Mesendoderm (in vitro differentiated cells): ENCODE measurements around the gene MLYCD.

Experiments used
- DNase-seq: peaks from one replicate; pipeline ENCODE4 v3.0.0; 2013
- H2AK5ac ChIP-seq: 2 replicates; pipeline ENCODE4 v1.6.1; 2013; ENCODE audit warnings: low read length, inconsistent platforms
- H2BK120ac ChIP-seq: 2 replicates; pipeline ENCODE4 v1.6.1; 2013; ENCODE audit warnings: low read depth, mild to moderate bottlenecking, low read length, moderate library complexity, mixed read lengths
- H2BK15ac ChIP-seq: replicated peaks from 2 replicates; pipeline ENCODE4 v1.6.1; 2013; ENCODE audit warnings: low read depth, mild to moderate bottlenecking, moderate library complexity
- H2BK5ac ChIP-seq: 2 replicates; pipeline ENCODE4 v1.6.1; 2013; ENCODE audit warnings: low read length, inconsistent platforms
- H3K18ac ChIP-seq: 2 replicates; pipeline ENCODE4 v1.6.1; 2013; ENCODE audit warnings: mild to moderate bottlenecking, low read length, mixed read lengths
- H3K23ac ChIP-seq: one replicate; pipeline ENCODE4 v1.6.1; 2013; ENCODE audit warnings: low read length
- H3K27ac ChIP-seq: 2 replicates; pipeline ENCODE4 v1.5.1; 2013; ENCODE audit warnings: low read depth, mild to moderate bottlenecking, inconsistent platforms, low read length, moderate library complexity
- H3K27me3 ChIP-seq: 2 replicates; pipeline ENCODE4 v1.6.1; 2013; ENCODE audit warnings: low read length, control low read depth, mild to moderate bottlenecking, inconsistent platforms; ENCODE audit not compliant: insufficient read depth, poor library complexity
- H3K36me3 ChIP-seq: 2 replicates; pipeline ENCODE4 v1.6.1; 2013; ENCODE audit warnings: low read length, inconsistent platforms; ENCODE audit not compliant: control insufficient read depth, insufficient read depth
- H3K4ac ChIP-seq: one replicate; pipeline ENCODE4 v1.6.1; 2013; ENCODE audit warnings: low read depth, mild to moderate bottlenecking, low read length, moderate library complexity
- H3K4me1 ChIP-seq: 2 replicates; pipeline ENCODE4 v1.6.1; 2013; ENCODE audit warnings: low read depth, low read length, inconsistent platforms; ENCODE audit not compliant: control insufficient read depth
- H3K4me2 ChIP-seq: 2 replicates; pipeline ENCODE4 v1.6.1; 2013; ENCODE audit warnings: low read length
- H3K4me3 ChIP-seq: 2 replicates; pipeline ENCODE4 v1.5.1; 2013; ENCODE audit warnings: mild to moderate bottlenecking, low read length
- H3K56ac ChIP-seq: one replicate; pipeline ENCODE4 v1.6.1; 2013; ENCODE audit warnings: low read length
- H3K79me1 ChIP-seq: 2 replicates; pipeline ENCODE4 v1.6.1; 2013; ENCODE audit warnings: low read length, inconsistent platforms
- H3K79me2 ChIP-seq: 2 replicates; pipeline ENCODE4 v1.6.1; 2013; ENCODE audit warnings: mild to moderate bottlenecking, low read length; ENCODE audit not compliant: control insufficient read depth, insufficient read depth
- H3K9ac ChIP-seq: 2 replicates; pipeline ENCODE4 v1.6.1; 2013; ENCODE audit warnings: low read length, inconsistent platforms
- H4K5ac ChIP-seq: one replicate; pipeline ENCODE4 v1.6.1; 2013; ENCODE audit warnings: low read length
- H4K8ac ChIP-seq: one replicate; pipeline ENCODE4 v1.6.1; 2013; ENCODE audit warnings: low read depth, mild to moderate bottlenecking, control low read depth, low read length, moderate library complexity
- WGBS: extraction: QIAGEN DNeasy Blood & Tissue Kit; methylation state at CpG from one replicate; pipeline ENCODE4 v1.1.7; 2013; ENCODE audit warnings: low lambda C conversion rate, missing lambda C conversion rate; ENCODE audit not compliant: insufficient coverage; ENCODE audit errors: extremely low coverage; 5-methylcytosine and 5-hydroxymethylcytosine counted together

Gene MLYCD

GRCh38 chr16:83973581-83974385 is 74.9 kb downstream of the MLYCD start:
- no peak overlapping the region for H2BK120ac ChIP-seq
- no peak for DNase-seq
- H4K5ac ChIP-seq = no peak overlapping the region
- no peak overlapping the region for H3K18ac ChIP-seq
- H3K4ac ChIP-seq = no peak overlapping the region
- H2AK5ac ChIP-seq = no peak overlapping the region
- H3K27me3 ChIP-seq = peaks cover 3% of the 10 kb centered on the region
- WGBS = no CpG with 5 or more reads among the region's 22 CpGs
- no peaks in the 10 kb centered on the region for H3K79me1 ChIP-seq
- no peak overlapping the region for H3K4me3 ChIP-seq
- H3K27ac ChIP-seq = no peak overlapping the region
- H3K9ac ChIP-seq = no peak overlapping the region
- no peaks in the 10 kb centered on the region for H3K36me3 ChIP-seq
- no peak overlapping the region for H4K8ac ChIP-seq
- no peaks in the 10 kb centered on the region for H3K79me2 ChIP-seq
- no peak overlapping the region for H3K23ac ChIP-seq
- H3K4me2 ChIP-seq = no peak overlapping the region
- no peaks in the 10 kb centered on the region for H3K4me1 ChIP-seq
- H2BK5ac ChIP-seq = no peak overlapping the region
- H3K56ac ChIP-seq = no peak overlapping the region
- H2BK15ac ChIP-seq = no peak overlapping the region

- no peak for DNase-seq
- H4K8ac ChIP-seq = no peak overlapping the region
- H2BK120ac ChIP-seq = no peak overlapping the region
- H3K4ac ChIP-seq = no peak overlapping the region
- no peak overlapping the region for H3K27ac ChIP-seq
- no peak overlapping the region for H2BK15ac ChIP-seq
- no peaks in the 10 kb centered on the region for H3K36me3 ChIP-seq
- H3K4me3 ChIP-seq = no peak overlapping the region
- no CpG with 5 or more reads among the region's 7 CpGs for WGBS
- no peak overlapping the region for H3K23ac ChIP-seq
- H3K4me1 ChIP-seq = no peaks in the 10 kb centered on the region
- no peak overlapping the region for H3K9ac ChIP-seq
- no peak overlapping the region for H2BK5ac ChIP-seq
- no peak overlapping the region for H4K5ac ChIP-seq
- H3K56ac ChIP-seq = no peak overlapping the region
- H2AK5ac ChIP-seq = no peak overlapping the region
- H3K27me3 ChIP-seq = no peaks in the 10 kb centered on the region
- no peaks in the 10 kb centered on the region for H3K79me1 ChIP-seq
- no peak overlapping the region for H3K4me2 ChIP-seq
- no peaks in the 10 kb centered on the region for H3K79me2 ChIP-seq
- no peak overlapping the region for H3K18ac ChIP-seq
These were observed 75.6 kb downstream of the MLYCD start for GRCh38 chr16:83974475-83974874.

- no peak overlapping the region for H2BK120ac ChIP-seq
- no peak overlapping the region for H2AK5ac ChIP-seq
- no peaks in the 10 kb centered on the region for H3K36me3 ChIP-seq
- no peaks in the 10 kb centered on the region for H3K4me1 ChIP-seq
- no peak overlapping the region for H4K5ac ChIP-seq
- H3K4me3 ChIP-seq = no peak overlapping the region
- no peak overlapping the region for H3K4ac ChIP-seq
- no peak overlapping the region for H3K4me2 ChIP-seq
- H2BK15ac ChIP-seq = no peak overlapping the region
- no peak overlapping the region for H3K18ac ChIP-seq
- H3K23ac ChIP-seq = no peak overlapping the region
- H4K8ac ChIP-seq = no peak overlapping the region
- H3K56ac ChIP-seq = no peak overlapping the region
- WGBS = no CpG with 5 or more reads among the region's 15 CpGs
- H3K79me1 ChIP-seq = no peaks in the 10 kb centered on the region
- H3K27ac ChIP-seq = no peak overlapping the region
- no peaks in the 10 kb centered on the region for H3K79me2 ChIP-seq
- no peaks in the 10 kb centered on the region for H3K27me3 ChIP-seq
- H3K9ac ChIP-seq = no peak overlapping the region
- no peak for DNase-seq
- no peak overlapping the region for H2BK5ac ChIP-seq
These were observed 76.8 kb downstream of the MLYCD start for GRCh38 chr16:83975590-83976260.
